GM20000 (cell line): ENCODE data around the gene SCAMP4.

Experiments used
- DNase-seq: peaks from one replicate; pipeline ENCODE4 v3.0.0; 2012; ENCODE audit warnings: low spot score
- CTCF ChIP-seq: IDR thresholded peaks from 2 replicates; pipeline ENCODE4 v1.5.1; 2012; ENCODE audit warnings: mild to moderate bottlenecking, control low read depth; ENCODE audit errors: extremely low read depth, missing control alignments

Gene SCAMP4

GRCh38 chr19:1949304-1950101 lies 44.3 kb downstream of the SCAMP4 start:
- no peak for DNase-seq
- TF ChIP-seq CTCF = no peak

DNA sequence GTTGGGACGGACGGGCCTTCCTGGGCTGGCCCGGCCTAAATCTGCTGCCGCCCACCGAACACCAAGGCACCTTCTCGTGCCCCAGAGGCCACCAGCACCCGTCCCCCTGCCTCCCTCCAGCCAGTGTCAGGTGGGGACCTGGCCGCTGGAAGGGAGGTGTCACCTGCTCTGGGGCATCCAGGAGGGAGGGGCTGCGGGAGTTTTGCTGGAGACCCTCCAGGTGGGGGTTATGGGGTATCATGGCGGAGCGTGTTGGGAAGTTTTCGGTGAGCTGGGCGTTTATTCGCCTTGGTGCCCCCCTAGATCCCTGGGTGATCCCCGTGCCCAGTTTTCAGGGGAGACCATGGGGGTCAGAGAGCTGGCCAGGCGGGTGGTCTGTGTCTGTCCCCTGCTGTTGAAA lies 45.4 kb downstream of the SCAMP4 start:
- no peak for DNase-seq
- TF ChIP-seq CTCF = no peak

GRCh38 chr19:1952635-1953034 lies 47.4 kb downstream of the SCAMP4 start:
- no peak for TF ChIP-seq CTCF
- no peak for DNase-seq

DNA sequence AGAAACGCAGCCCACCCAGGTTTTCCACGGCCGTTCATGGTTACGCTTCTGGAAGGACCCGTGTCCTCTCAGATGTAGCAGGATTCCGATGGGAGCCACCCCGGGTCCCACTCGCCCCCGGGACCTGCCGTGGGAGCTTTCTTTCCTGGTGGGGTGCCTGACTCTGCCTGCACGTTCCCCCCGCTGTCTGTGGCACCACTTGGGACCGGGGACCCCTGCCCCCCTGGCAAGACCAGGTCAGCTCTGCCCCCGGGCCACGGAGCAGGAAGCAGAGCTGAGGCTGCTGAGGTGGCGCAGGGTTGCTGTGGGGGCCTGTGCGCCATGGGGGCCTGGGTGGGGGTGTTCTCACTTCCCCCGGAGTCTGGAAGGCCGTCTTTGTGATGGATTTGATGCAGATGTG lies 47.8 kb downstream of the SCAMP4 start:
- TF ChIP-seq CTCF = no peak
- no peak for DNase-seq

DNA sequence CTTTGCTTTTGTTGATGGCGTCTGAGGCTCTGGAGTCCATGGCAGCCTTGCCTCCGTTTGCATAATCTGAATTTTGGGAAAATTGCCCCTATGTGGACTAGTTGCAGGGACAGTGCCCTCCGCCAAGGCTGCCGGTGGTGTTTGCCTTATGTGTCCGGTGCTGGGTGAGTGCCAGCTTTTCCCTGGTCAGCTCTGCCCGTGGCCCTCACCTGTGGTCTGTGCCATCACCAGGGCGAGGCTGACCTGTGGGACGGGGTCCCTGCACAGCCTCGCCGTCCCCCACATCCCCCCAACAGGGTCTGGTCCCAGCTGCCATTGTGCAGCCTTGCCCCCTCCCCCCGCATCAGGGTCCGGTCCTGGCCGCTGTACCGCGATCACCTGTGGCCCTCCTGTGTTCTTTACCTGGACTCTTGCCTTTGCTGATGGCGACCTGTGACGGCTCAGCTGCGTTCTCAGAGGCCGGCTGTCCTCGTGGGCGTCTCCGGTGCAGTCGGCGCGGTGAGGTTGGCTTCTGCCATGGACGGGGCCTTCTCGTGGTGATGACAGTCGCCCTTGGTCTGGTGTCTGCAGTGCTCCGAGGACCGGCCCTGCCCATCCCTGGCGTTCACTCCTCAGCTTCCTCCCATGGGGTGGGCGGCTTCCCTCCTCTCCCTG lies 48.4 kb downstream of the SCAMP4 start:
- DNase-seq = no peak
- TF ChIP-seq CTCF = no peak

GRCh38 chr19:1954532-1954933 lies 49.3 kb downstream of the SCAMP4 start:
- no peak for DNase-seq
- TF ChIP-seq CTCF = no peak
